ENCODE measurements around the gene KRTAP16-1.

Gene KRTAP16-1

DNA sequence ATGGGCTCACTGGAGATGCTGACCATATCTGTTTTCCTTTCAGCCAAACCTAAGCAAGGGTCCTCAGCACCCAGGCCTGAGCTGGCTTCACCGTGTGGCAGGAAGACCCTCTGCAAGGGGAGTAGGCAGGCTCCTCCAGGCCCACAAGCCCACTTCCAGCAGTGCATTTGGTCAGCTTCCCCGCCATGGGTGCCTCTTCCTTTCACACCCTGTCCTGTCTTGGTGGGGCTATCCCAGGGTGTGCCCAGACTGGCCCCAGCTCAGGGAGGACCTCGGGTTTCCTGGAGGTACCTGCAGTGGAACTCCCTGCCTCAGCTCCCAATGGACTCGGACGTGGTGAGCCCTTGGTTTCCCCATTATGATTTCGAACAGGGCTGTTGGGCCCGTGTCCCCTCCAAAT lies 19.1 kb upstream of the KRTAP16-1 start:
- TF ChIP-seq CTCF (IDR thresholded peaks at IDR 0.05; ENCODE audit: insufficient read depth, low read length, poor library complexity, severe bottlenecking), result no peak
- no peaks in the 10 kb centered on the region for H3F3A ChIP-seq (ENCODE audit: insufficient read depth)
- no peak overlapping the region for H2AFZ ChIP-seq (ENCODE audit: low read depth, low read length, severe bottlenecking)
- H3K36me3 ChIP-seq (ENCODE audit: low read length), result no peaks in the 10 kb centered on the region
- H3K4me3 ChIP-seq (ENCODE audit: insufficient read depth, low read length, poor library complexity, severe bottlenecking), result no peak overlapping the region
- H3K9me2 ChIP-seq (replicated peaks; ENCODE audit: insufficient read depth, low read length), result no peaks in the 10 kb centered on the region
- no peaks in the 10 kb centered on the region for H3K9me3 ChIP-seq (ENCODE audit: insufficient read depth, low read length)
- no peak overlapping the region for H3K27ac ChIP-seq (ENCODE audit: low read depth, low read length)
- H3K79me2 ChIP-seq (ENCODE audit: insufficient read depth, low read length), result no peaks in the 10 kb centered on the region
- no peak overlapping the region for H3K9ac ChIP-seq (ENCODE audit: low read length)
- H3K4me2 ChIP-seq (ENCODE audit: low read depth, low read length, poor library complexity, severe bottlenecking), result no peak overlapping the region
- H3K27me3 ChIP-seq (ENCODE audit: low read length), result no peaks in the 10 kb centered on the region
- no peaks in the 10 kb centered on the region for H4K20me1 ChIP-seq (ENCODE audit: low read depth, low read length)

- Histone ChIP-seq H3K36me3 (ENCODE audit: low read length) (no peaks in the 10 kb centered on the region), H3K4me3 (ENCODE audit: insufficient read depth, low read length, poor library complexity, severe bottlenecking) (no peak overlapping the region), H3K27me3 (ENCODE audit: low read length) (no peaks in the 10 kb centered on the region), H3K27ac (ENCODE audit: low read depth, low read length) (no peak overlapping the region), H2AFZ (ENCODE audit: low read depth, low read length, severe bottlenecking) (no peak overlapping the region), H3F3A (ENCODE audit: insufficient read depth) (no peaks in the 10 kb centered on the region), H4K20me1 (ENCODE audit: low read depth, low read length) (no peaks in the 10 kb centered on the region), H3K9me2 (replicated peaks; ENCODE audit: insufficient read depth, low read length) (no peaks in the 10 kb centered on the region), H3K79me2 (ENCODE audit: insufficient read depth, low read length) (no peaks in the 10 kb centered on the region), H3K9me3 (ENCODE audit: insufficient read depth, low read length) (no peaks in the 10 kb centered on the region), H3K4me2 (ENCODE audit: low read depth, low read length, poor library complexity, severe bottlenecking) (no peak overlapping the region), H3K9ac (ENCODE audit: low read length) (no peak overlapping the region)
- TF ChIP-seq EZH2phosphoT487 (conservative IDR thresholded peaks at IDR 0.05; ENCODE audit: low read length) (no peak), CTCF (IDR thresholded peaks at IDR 0.05; ENCODE audit: insufficient read depth, low read length, poor library complexity, severe bottlenecking) (no peak)
Measured at GRCh38 chr17:41327411-41328120, 18.5 kb upstream of the KRTAP16-1 start.

DNA sequence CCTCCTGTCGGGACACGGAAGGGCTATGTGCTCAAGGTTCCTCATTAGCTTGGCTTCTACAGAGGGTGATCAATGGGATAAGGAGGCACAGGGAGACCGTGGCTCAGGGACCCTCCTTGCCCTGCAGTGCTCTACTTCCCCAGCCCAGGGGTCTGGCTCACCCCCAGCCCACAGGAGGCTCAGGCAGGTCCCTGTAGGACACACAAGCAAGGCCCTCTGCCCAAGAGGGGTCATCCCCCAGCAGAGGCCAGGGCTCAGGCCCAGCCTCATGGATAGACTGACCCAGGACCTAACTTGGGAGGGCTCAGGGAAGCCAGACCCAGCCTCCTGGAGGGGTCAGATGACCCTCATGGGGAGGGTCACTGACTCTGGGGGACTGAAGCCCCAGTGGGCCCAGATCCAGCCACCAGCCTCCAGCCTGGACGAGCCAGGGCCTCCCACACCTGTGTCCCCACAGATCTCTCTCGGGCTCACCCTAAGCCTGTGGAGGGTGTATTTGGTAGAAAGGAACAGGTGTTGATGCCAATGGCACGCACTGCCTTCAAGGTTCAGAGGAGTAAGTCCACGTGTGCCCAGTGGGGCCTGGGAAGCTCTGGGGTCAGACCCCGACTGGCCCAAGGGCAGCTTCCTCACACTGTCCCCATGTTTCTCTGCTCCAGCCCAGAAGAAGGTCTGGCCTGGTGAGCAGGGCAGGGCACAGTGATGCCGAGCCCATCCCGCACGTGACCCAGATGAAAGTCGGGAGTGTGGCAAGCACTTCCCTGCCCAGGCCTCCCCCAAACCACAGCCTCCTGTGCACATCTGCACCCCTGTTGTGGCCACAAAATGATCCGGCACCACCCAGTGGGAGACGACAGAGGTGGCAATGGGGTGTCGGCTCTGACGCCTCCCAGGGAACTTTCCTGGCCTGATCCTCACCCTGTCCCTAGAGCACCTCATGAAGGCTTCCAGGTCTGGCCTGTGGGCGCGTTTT lies 17.4 kb upstream of the KRTAP16-1 start:
- Histone ChIP-seq H3K9me3 (ENCODE audit: insufficient read depth, low read length) (no peaks in the 10 kb centered on the region), H3K36me3 (ENCODE audit: low read length) (no peaks in the 10 kb centered on the region), H4K20me1 (ENCODE audit: low read depth, low read length) (no peaks in the 10 kb centered on the region), H3K27me3 (ENCODE audit: low read length) (no peaks in the 10 kb centered on the region), H3F3A (ENCODE audit: insufficient read depth) (no peaks in the 10 kb centered on the region), H3K9me2 (replicated peaks; ENCODE audit: insufficient read depth, low read length) (no peaks in the 10 kb centered on the region), H3K9ac (ENCODE audit: low read length) (no peak overlapping the region), H3K4me2 (ENCODE audit: low read depth, low read length, poor library complexity, severe bottlenecking) (no peak overlapping the region), H3K4me3 (ENCODE audit: insufficient read depth, low read length, poor library complexity, severe bottlenecking) (no peak overlapping the region), H3K27ac (ENCODE audit: low read depth, low read length) (no peak overlapping the region), H2AFZ (ENCODE audit: low read depth, low read length, severe bottlenecking) (no peak overlapping the region), H3K79me2 (ENCODE audit: insufficient read depth, low read length) (no peaks in the 10 kb centered on the region)
- no peak for TF ChIP-seq EZH2phosphoT487 (conservative IDR thresholded peaks at IDR 0.05; ENCODE audit: low read length)
- TF ChIP-seq CTCF (IDR thresholded peaks at IDR 0.05; ENCODE audit: insufficient read depth, low read length, poor library complexity, severe bottlenecking), result no peak
